Activated CD4-positive, CD25-positive, alpha-beta regulatory T cell treated with anti-CD3 and anti-CD28 coated beads, Interleukin-2, amount 50 U/mL, for 16 hours (primary cell): ENCODE measurements around the gene ZNF780B.
A peak's percentile ranks its signal among the peaks of the same experiment; 100 is the strongest.
"Not testable (repeated sequence)": the region's sequence is repeated elsewhere in the genome, so short reads cannot be mapped to it uniquely, and the experiment has no call there.

Experiments
- DNase-seq: peaks from one replicate; pipeline ENCODE4 v3.0.0-alpha.2; 2020; ENCODE audit warnings: low read depth, low spot score

ZNF780B gene

DNA sequence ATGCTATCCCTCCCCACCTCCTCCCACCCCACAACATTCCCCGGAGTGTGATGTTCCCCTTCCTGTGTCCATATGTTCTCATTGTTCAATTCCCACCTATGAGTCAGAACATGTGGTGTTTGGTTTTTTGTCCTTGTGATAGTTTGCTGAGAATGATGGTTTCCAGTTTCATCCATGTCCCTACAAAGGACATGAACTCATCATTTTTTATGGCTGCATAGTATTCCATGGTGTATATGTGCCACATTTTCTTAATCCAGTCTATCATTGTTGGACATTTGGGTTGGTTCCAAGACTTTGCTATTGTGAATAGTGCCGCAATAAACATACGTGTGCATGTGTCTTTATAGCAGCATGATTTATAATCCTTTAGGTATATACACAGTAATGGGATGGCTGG lies 18.0 kb downstream of the ZNF780B start:
- not testable (repeated sequence) for DNase-seq

DNA sequence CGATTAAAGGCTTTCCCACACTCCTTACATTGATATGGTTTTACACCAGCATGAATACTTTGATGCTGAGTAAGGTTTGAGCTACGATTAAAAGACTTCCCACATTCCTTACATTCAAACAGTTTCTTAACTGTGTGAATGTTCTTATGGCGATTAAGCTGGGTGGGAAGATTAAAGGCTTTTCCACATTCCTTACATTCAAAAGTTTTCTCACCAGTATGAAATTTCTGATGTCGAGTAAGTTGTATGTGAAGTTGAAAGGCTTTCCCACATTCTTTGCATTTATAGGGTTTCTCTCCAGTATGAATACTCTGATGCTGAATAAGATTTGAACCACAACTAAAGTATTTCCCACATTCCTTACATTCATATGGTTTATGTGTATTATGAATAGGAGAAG lies 20.0 kb downstream of the ZNF780B start:
- DNase-seq: no peak

DNA sequence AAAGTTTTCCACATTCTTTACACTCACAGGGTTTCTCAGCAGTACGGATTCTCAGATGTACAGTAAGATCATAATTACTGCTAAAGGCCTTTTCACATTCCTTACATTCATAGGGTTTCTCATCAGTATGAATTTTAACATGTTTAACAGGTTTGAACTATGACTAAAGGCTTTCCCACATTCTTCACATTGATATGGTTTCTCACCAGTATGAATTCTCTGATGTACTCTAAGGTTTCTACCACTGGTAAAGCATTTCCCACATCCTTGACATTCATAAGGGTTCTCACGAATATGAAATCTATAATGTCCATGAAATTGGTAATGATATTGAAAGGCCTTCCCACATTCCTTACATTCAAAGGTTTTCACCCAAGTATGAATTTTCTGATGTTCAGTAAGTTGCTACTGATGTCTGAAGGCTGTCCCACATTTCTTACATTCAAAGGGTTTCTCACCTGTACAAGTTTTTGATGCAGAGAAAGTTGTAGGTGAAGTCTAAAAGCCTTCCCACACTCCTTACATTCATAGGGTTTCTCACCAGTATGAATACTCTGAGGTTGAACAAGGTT lies 22.0 kb downstream of the ZNF780B start:
- DNase-seq: no peak

GRCh38 chr19:40026597-40026970 lies 29.4 kb downstream of the ZNF780B start:
- no peak for DNase-seq

- no peak for DNase-seq
Measured at GRCh38 chr19:40025938-40026596, 30.0 kb downstream of the ZNF780B start.

GRCh38 chr19:40023969-40024368 lies 32.1 kb downstream of the ZNF780B start:
- no peak for DNase-seq

- DNase-seq: no peak
Measured at GRCh38 chr19:40013991-40014390, 42.0 kb downstream of the ZNF780B start.

GRCh38 chr19:40009674-40010073 lies 46.4 kb downstream of the ZNF780B start:
- DNase-seq: no peak

GRCh38 chr19:40006273-40006691 lies 49.7 kb downstream of the ZNF780B start:
- DNase-seq: no peak

GRCh38 chr19:40005691-40006272 lies 50.2 kb downstream of the ZNF780B start:
- no peak for DNase-seq

DNA sequence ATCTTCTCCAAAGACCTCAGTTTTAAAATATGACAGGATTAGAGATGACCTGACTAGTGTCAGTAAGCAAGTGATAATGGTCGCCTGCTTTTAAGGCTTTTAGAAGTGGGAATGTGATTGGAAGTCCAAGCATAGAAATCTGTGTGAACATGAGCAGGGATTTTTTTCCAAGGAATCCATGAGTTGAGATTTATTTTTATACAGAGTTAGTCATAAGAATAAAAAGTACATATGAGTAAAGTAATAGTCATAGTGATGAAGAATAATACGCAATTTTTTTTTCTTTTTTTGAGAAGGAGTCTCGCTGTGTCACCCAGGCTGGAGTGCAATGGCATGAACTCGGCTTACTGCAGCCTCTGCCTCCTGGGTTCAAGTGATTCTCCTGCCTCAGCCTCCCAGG lies 57.5 kb downstream of the ZNF780B start:
- DNase-seq: no peak

DNA sequence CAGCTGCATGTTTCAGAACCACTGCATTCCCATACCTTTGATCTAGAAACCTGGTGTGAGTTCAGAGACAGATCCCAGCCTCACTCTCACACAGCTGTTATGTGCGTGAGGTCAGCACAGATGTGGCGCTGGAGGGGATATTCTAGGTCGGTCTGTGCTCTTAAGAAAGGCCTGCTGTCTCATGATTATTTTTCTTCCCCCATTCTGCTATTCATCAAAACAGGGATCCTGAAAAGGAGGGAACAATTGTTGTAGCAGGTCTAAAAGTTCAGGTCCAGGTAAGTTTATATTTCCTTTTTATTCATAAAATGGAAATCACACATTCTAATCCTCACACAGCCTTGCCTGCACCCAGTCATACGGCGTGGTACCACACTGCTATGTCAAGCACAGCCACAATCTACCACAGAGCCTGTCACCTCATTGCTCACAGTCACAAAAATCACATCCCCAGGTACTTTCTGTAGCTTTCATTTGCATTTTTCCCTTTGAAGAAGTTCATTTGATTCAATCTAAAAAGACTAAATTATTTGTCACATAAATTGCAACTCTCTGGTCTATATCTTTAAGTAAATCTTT lies 58.3 kb downstream of the ZNF780B start:
- no peak for DNase-seq

DNA sequence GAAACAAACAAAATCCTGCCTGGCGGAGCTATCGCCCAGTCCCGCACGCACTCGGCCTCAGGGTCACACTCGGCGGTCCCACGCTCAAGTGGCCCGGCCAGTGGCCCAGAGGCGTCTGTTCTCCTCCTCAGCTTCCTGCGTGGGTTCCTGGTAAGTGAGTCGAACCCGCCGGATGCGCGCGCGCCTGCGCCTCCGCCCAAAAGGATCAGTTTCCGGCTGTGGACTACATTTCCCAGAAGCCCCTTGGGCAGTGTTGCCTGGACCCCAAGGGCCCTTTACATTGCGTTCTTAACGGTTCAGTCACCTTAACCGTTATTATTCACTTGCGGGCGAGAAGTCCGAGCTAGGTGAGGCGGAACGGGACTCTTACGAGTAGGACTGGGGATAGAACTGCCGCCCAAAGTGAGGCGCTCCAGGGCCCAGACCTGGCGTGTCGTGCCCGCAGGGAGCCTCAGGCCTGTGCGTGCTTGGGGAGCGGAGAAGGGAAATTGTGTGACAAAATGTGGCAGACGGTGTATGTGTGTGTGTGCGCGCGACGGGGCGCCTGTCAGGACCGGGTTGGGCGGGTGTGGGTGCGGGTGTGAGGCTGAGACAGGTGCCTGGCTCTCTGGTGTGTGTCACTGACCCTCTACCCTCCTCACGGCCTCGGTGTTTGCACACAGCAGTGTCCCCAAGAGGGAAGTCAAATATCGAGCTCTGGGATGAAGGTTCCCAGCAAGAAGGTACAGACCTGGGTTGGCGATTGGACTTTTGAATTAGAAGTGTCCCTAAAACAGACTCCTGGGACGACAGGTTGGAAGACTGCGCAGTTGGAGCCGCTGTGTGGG lies 59.0 kb downstream of the ZNF780B start, which contains the start of gene ZNF546:
ZNF546 (plus strand) TSS at position 250 of the 827 bp plus-strand sequence. CDS start 1,267 bp downstream, outside the sequence.
- DNase-seq: peak; percentile 88

GRCh38 chr19:39996218-39996810 lies 59.7 kb downstream of the ZNF780B start:
- DNase-seq: no peak

DNA sequence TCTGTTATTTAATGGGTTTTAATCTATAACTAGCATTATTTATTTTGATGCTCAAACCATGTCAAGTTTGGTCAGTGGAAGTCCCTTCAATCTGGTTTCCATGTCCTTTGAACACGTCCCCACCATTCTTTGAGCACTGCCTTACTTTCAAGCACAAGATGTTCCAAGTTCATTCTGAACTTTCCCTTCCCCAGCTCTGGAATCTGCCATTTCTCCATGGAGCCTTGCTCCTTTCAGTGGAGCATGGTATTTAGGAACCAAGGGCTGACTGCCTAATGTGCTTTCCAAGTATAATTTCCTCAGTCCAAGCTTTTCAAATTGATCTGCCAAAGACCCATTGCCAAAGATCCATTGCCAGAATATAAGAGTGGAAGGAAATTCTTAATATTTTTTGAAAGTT lies 60.2 kb downstream of the ZNF780B start:
- DNase-seq: no peak

DNA sequence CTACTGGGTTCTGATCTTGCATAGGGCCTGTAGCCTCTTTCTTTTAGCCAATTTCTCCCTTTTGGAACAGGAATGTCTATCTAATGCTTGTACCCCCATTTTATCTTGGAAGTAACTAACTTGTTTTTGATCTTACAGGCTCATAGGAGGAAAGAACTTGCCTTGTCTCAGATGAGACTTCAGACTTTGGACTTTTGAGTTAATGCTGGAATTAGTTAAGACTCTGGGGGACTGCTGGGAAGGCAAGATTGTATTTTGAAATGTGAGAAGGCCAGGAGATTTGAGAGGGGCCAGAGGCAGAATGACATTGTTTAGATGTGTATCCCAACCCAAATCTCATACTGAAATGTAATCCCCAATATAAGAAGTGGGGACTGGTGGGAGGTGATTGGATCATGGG lies 61.7 kb downstream of the ZNF780B start:
- DNase-seq: no peak

GRCh38 chr19:39993605-39994004 lies 62.4 kb downstream of the ZNF780B start:
- no peak for DNase-seq

DNA sequence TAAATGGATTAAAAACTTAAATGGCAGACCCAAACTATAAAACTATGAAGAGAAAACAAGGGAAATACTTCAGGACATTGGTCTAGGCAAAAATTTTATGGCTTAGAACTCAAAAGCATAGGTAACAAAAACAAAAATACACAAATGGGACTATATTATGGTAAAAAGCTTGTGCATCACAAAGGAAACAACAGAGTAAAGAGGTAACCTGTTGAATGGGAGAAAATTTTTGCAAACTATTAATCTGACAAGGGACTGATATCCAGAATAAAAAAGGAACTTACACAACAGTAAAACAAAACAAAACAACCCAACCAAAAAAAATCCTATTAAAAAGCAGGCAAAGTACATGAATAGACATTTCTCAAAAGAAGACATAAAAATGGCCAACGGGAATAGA lies 68.4 kb downstream of the ZNF780B start:
- no peak for DNase-seq

- DNase-seq: no peak
Measured at GRCh38 chr19:39987167-39987566, 68.9 kb downstream of the ZNF780B start.

DNA sequence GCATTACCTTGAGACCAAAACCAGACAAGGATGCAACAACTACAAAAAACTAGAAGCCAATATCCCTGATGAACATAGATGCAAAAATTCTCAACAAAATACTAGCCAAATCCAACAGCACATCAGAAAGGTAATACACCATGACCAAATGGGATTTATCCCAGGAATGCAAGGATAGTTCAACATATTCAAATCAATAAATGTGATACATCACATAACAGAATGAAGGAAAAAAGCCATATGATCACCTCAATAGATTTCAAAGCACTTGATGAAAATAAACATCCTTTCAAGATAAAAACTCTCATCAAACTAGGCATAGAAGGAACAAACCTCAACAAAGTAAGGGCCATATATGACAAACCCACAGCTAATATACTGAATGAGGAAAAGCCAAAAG lies 69.4 kb downstream of the ZNF780B start:
- no peak for DNase-seq

- DNase-seq: no peak
Measured at GRCh38 chr19:39983695-39984300, 72.2 kb downstream of the ZNF780B start.
